Left ventricle myocardium superior (tissue), 1 donor: ENCODE data around the gene IFNA13. TPM values are rescaled to one million over a fixed set of nuclear protein-coding genes. Genes with fewer than 3 reads are reported as not detected.
"Not testable (repeated sequence)": the region's sequence is repeated elsewhere in the genome, so short reads cannot be mapped to it uniquely, and the experiment has no call there.

ENCODE experiments used
- ATAC-seq: fragments of 200-7000 bp; cut with Tn5 transposase; one replicate; pipeline ENCODE4 v1.9.1; 2020; ENCODE audit warnings: mild to moderate bottlenecking, moderate library complexity
- DNase-seq: peaks from one replicate; pipeline ENCODE4 v3.0.0-alpha.2; 2020
- intact Hi-C: fragments of 100-400 bp; cut with micrococcal nuclease; formaldehyde crosslinking; loops from one replicate; pipeline ENCODE4 v1.11.0; 2022
- total RNA-seq: library from RNA; stranded (reverse); fragmentation: NEBNext Ultra II Directional; extraction: Animal tissue kit (Norgen Biotek cat#: 25700); gene quantifications from one replicate; pipeline ENCODE4 v1.2.1, GENCODE V29; 2021
- donor health status: DM: no; HTN: yes; CAD: no; lungs with severe emphysema.

IFNA13 gene
- total RNA-seq, 1 donor from 2014 or later: not detected

DNA sequence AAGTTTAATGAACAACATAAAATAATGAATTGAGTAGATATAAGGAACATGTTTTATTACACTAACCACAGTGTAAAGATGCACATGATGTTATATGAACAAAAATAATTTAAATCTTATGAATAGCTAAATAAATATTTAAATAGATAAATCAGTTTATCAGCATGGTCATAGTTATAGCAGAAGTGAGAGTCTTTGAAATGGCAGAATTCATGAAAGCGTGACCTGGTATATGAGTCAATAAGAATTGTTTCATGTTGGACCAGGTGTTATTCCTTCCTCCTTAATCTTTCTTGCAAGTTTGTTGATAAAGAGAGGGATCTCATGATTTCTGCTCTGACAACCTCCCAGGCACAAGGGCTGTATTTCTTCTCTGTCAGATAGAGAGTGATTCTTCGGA lies 688 bp downstream of the IFNA13 start:
- DNase-seq, intact Hi-C loops, ATAC-seq: not testable (repeated sequence)

- ATAC-seq (no peak), DNase-seq (no peak)
- intact Hi-C loops: no loop called here
Measured at GRCh38 chr9:21362287-21362686, 5.6 kb downstream of the IFNA13 start.

DNA sequence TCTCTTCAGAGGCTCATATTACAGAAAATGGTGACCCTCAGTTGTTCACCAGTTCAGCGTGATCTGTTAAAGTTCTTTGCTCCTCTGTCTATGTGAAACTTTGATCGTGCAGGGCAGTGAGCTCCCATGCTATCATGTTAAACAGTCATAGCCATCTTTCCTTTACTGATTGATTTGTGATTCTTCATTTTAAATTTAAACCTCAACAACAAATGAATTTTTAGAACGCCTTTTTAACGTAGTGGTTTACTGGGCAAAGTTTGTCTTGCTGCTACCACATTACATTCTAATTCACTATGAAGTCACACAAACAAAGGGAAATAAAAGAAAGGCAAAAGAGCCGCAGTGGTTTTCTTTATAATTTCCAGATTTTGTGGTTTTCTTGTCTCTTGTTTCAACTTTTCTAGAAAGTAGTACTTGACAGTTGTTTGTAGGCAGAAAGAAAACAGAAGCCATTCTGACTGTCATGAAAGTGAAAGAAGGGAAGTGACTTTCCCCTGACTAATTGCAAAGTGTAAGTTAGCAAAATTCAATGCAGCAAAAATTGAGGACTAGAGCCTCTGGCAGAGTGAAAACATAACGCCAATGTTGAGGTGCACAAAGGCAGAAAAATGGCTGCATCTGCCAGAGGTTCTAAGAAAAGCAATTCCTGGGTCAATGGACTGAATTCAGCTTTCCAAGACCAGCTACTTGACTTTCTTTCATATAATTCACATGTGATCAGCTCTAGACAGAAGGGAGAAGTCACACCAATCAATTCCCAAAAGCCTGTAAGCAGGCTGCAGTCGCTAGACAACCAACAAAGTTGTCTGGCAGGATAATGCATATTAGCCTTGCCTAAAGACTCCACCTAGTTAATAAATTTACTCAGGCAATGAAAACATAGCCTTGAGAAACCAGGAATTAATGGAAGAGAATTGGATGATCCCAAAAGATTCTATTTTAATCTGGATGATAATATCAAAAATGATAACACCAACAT lies 10.1 kb downstream of the IFNA13 start:
- intact Hi-C loops: no loop called here

GRCh38 chr9:21350787-21351186 lies 17.1 kb downstream of the IFNA13 start, which contains the start of gene IFNA6:
Gene IFNA6 (minus strand): TSS chr9:21350887. CDS start chr9:21350887, 0 bp downstream.
- intact Hi-C loops: no loop called here
- ATAC-seq (no peak), DNase-seq (no peak)

More for the DNA sequence above, 10.1 kb downstream of the IFNA13 start:
- ATAC-seq (no peak), DNase-seq (no peak)

DNA sequence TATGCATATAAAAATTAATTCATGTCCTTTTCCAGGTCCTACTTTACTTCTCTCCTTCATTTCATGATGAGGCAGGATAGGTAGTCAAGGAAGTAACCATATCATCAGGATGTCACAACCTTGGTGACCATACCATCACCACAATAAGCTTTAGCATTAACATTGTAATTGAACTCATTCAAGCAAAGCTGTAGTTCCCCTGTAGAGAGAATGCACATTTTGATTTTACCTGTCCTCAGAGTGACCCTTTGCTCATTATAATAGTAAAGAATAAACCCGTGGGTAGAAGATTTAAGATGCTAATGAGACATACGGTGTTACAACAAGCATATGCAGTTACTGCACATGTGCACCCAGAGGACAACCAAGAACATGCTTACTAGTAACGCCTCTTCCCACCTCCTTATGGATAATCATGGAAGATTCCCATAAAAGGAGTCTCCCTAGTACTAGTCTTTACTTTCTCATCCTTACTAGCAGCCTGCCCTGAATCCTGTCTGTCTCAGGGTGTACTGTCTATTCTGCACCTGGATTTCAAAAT lies 19.4 kb downstream of the IFNA13 start:
- intact Hi-C loops: no loop called here
- ATAC-seq (no peak), DNase-seq (no peak)

DNA sequence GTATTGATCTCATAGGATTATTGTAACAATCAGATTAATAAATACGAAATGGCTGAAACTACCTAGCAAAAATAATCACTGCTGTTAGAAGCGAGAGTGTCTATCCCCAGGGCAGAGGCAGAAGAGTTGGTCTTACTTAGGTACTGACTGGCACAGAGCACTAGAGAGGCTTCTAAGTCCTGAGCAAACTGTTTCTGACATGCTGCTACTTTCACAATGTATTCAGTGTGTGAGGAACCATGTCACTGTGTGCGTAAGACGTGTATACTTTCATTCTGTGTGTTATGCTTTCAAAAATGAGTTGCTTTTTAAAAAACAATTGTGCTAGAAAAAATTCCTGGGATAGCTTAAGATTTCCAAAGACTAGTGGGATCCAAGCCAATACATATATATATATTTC lies 27.1 kb downstream of the IFNA13 start:
- DNase-seq (no peak), ATAC-seq (no peak)
- intact Hi-C loops: no loop called here

GRCh38 chr9:21336457-21336856 lies 31.4 kb downstream of the IFNA13 start:
- intact Hi-C loops: no loop called here
- no peak for DNase-seq
- ATAC-seq: no peak

DNA sequence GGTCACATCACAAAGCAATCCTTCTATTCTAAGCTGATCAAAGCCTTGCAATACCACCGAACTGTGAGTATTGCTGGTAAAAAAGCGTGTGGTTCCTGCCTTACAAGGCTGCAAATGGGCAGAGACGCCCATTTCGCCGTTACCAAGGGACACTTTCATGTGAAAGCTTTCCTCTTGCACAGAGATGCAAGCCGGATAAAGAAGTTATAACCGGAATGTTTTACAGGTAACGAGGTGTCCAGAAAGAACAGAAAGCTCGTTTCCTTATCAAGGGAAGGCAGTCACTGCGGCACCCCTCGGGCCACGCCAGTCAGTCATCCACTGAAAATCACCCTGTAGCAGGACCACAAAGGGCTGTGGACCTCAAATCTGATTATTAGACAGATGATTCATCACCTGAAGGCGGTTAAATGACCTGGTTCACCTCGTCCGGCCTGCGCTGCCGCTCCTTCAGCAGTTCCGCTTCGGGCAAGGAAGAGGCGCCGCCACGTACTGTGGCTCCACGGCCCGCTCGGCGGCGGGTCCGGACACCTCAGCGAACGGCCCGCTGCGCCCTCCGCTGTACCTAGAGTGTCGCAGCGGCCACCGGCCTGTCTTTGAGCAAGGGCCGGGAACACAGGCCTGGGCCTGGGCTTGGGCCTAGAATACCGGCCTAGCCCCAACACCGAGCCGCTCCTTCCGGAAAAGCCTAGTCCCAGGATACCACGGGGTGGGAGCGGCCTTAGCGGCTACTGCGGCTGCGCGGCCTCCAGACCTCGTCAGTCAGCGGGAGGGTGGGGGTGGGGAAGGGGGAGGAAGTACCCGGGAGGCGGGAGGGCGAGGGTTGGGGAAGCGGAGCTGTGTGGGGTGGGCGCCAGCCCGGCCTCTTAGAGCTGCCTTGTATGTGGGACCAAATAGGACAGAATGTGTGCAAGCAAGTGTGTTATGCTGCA lies 32.9 kb downstream of the IFNA13 start, which contains the start of gene KLHL9:
Gene KLHL9 (minus strand): TSS at position 704 of the 932 bp plus-strand sequence. CDS start 545 bp downstream, at position 159.
- intact Hi-C loops: no loop called here
- peak; percentile 100 for ATAC-seq
- DNase-seq: peak; percentile 96

DNA sequence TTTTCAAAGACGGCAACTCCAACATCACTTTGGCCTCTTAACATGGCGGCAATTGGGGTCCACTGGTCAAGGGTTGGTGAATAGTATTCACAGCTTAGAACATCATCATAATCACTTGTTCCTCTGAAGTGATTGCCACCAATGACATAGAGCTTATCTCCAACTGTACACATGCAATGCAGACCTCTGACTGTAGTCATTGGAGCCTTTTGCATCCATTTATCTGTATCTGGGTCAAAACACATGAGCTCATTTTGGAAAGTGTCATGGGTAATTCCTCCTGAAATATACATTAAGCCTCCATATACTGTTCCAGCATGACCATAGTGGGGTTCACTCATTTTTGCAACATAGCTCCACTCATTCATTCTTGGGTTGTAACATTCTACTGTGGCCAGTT lies 34.6 kb downstream of the IFNA13 start:
- DNase-seq (no peak), ATAC-seq (no peak)
- intact Hi-C loops: no loop called here

- ATAC-seq (no peak), DNase-seq (no peak)
- intact Hi-C loops: no loop called here
Measured at GRCh38 chr9:21331676-21332402, 36.0 kb downstream of the IFNA13 start.

DNA sequence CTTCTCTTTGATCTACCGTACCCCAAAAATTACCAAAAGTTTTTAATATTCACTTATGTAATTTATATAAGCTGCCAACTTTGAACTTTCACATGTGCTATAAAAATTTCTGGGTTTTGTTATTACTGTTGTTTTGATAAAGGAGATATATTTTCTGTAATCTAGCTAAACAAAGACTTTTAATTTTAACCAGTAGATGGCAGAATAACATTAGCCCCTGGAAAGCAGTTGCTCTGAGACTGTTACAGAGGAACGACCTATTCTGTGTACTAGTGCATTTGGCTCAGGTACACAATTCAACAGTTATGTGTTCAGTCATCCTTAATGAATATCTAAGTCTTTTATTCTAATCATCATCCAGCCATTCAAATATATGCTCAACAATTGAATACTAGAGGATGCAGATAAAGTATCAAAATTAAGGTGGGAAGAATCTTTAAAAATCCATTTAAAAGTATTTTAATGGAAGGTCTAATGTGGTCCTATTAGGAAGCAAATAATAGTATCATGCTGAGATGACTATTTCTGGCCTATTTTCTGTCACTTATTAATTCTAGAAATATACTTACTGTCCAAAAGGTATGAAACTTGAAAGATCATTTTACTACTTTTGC lies 41.2 kb downstream of the IFNA13 start:
- ATAC-seq: peak; percentile 77
- no peak for DNase-seq
- intact Hi-C loops: loop anchor here (5.0 kb wide), 1 partner anchor 71 kb away; no protein-coding TSS in a partner anchor

- no peak for DNase-seq
- intact Hi-C loops: no loop called here
- no peak for ATAC-seq
Measured at GRCh38 chr9:21324047-21324446, 43.8 kb downstream of the IFNA13 start.

- DNase-seq (no peak), ATAC-seq (no peak)
- intact Hi-C loops: no loop called here
Measured at GRCh38 chr9:21322911-21323461, 44.9 kb downstream of the IFNA13 start.

GRCh38 chr9:21320465-21320864 lies 47.4 kb downstream of the IFNA13 start:
- intact Hi-C loops: no loop called here
- ATAC-seq (no peak), DNase-seq (no peak)

GRCh38 chr9:21317956-21318923 lies 49.6 kb downstream of the IFNA13 start:
- DNase-seq: peak; percentile 21
- intact Hi-C loops: loop anchor here (5.0 kb wide), 1 partner anchor 469 kb away; no protein-coding TSS in a partner anchor
- peak; percentile 64 for ATAC-seq
